Skin of body (tissue), 2 donors: ENCODE results near the gene TBPL1. TPM values are rescaled to one million over a fixed set of nuclear protein-coding genes. Genes with fewer than 3 reads are reported as not detected.
"Not testable (repeated sequence)": the region's sequence is repeated elsewhere in the genome, so short reads cannot be mapped to it uniquely, and the experiment has no call there.

ENCODE experiments used
- DNase-seq: peaks from one replicate; lab custom pipeline; 2025; lab: John Stamatoyannopoulos, UW
- total RNA-seq: library from RNA; depleted of rRNA; stranded (reverse); fragments of >200 nt; gene quantifications from one replicate; pipeline ENCODE4 v1.2.3, GENCODE V29; 2014

The TBPL1 gene
- total RNA-seq = 22.0 TPM

- DNase-seq = peak; percentile 98
These were observed at the start of gene TBPL1 for GRCh38 chr6:133952815-133953633. TBPL1 (plus strand) TSS chr6:133953224; CDS start chr6:133980126, 26,902 bp downstream.

- no peak for DNase-seq
These were observed 49.2 kb upstream of the TBPL1 start for GRCh38 chr6:133903855-133904254.

GRCh38 chr6:133906050-133906449 lies 47.0 kb upstream of the TBPL1 start:
- DNase-seq = no peak

GRCh38 chr6:133916650-133917151 lies 36.3 kb upstream of the TBPL1 start:
- peak; percentile 41 for DNase-seq

GRCh38 chr6:133917781-133918180 lies 35.2 kb upstream of the TBPL1 start:
- DNase-seq = no peak

- no peak for DNase-seq
These were observed 34.7 kb upstream of the TBPL1 start for GRCh38 chr6:133918208-133918930.

- no peak for DNase-seq
These were observed 33.7 kb upstream of the TBPL1 start for GRCh38 chr6:133919362-133919761.

GRCh38 chr6:133921249-133921859 lies 31.7 kb upstream of the TBPL1 start:
- DNase-seq = peak; percentile 21

GRCh38 chr6:133923938-133924593 lies 29.0 kb upstream of the TBPL1 start:
- peak; percentile 70 for DNase-seq

GRCh38 chr6:133931221-133931620 lies 21.8 kb upstream of the TBPL1 start:
- DNase-seq = not testable (repeated sequence)

GRCh38 chr6:133936352-133936751 lies 16.7 kb upstream of the TBPL1 start:
- DNase-seq = not testable (repeated sequence)

- no peak for DNase-seq
These were observed 15.1 kb upstream of the TBPL1 start for GRCh38 chr6:133937909-133938308.

- no peak for DNase-seq
These were observed 14.5 kb upstream of the TBPL1 start for GRCh38 chr6:133938533-133938932.

- no peak for DNase-seq
These were observed 13.0 kb upstream of the TBPL1 start for GRCh38 chr6:133939778-133940667.

- no peak for DNase-seq
These were observed 7.9 kb upstream of the TBPL1 start for GRCh38 chr6:133945158-133945557.

GRCh38 chr6:133947302-133947900 lies 5.6 kb upstream of the TBPL1 start:
- no peak for DNase-seq

GRCh38 chr6:133948472-133948871 lies 4.6 kb upstream of the TBPL1 start:
- DNase-seq = no peak

- DNase-seq = no peak
These were observed 1.8 kb upstream of the TBPL1 start for GRCh38 chr6:133951227-133951626.

- peak; percentile 72 for DNase-seq
These were observed 876 bp upstream of the TBPL1 start for GRCh38 chr6:133951881-133952814.
